Measurements from ENCODE around the gene GPR52.

The GPR52 gene

GRCh38 chr1:174466607-174467006 is 18.8 kb downstream of the GPR52 start:
- FAIRE-seq (no peak), DNase-seq (ENCODE audit: low spot score) (no peak)

GRCh38 chr1:174469052-174469451 is 21.3 kb downstream of the GPR52 start:
- no peak for FAIRE-seq
- DNase-seq (ENCODE audit: low spot score) = no peak

GRCh38 chr1:174469687-174470086 is 21.9 kb downstream of the GPR52 start:
- DNase-seq (ENCODE audit: low spot score) (no peak), FAIRE-seq (no peak)

DNA sequence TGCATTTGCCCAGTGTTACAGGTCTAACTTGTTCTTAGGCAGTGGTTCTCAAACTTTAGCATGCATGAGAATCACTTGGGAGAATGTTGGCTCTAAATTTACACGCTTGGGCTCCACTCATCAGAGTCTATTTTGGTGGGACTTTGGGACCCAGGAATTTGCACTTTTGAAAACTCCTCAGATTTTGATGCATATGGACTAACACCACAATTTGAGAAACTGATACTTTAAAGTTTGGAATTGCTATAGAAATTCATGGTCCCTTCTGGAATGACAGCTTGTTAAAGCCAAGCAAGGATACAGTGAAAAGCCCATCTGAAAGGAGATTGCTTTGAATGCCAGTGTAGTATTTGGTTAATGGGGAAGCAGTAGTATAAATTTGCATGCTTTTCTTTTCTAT is 31.5 kb downstream of the GPR52 start:
- FAIRE-seq (no peak), DNase-seq (ENCODE audit: low spot score) (no peak)

GRCh38 chr1:174480324-174480723 is 32.6 kb downstream of the GPR52 start:
- DNase-seq (ENCODE audit: low spot score) (no peak), FAIRE-seq (no peak)

DNA sequence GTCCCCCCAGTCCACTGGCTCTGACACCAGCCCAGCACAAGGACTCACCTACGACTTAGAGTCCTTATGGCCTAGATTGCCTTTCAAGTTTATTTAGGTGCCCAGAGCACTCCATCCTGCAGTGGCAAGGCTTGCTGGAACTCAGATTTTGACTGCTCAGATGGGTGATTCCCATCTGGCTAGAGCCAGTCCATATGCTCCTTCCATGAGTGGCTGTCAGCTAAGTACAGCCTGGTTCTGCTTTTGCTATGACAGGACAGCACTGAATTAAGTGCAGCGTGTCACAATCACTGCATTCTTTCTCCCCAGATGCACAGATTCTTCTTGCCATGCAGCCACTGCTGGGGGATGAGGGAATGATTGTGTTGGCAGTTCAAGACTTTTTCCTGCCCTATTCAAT is 43.8 kb downstream of the GPR52 start:
- no peak for FAIRE-seq
- no peak for DNase-seq (ENCODE audit: low spot score)

- DNase-seq (ENCODE audit: low spot score) (no peak), FAIRE-seq (no peak)
Observed at GRCh38 chr1:174497478-174497877, 49.7 kb downstream of the GPR52 start.

Measured in urothelium cell line (cell line).